Astrocyte of the spinal cord (primary cell): ENCODE data around the gene LSM6.

Source experiments
- DNase-seq: peaks from one replicate; pipeline ENCODE4 v3.0.0; 2011; ENCODE audit warnings: low read depth, low spot score
- H3K4me3 ChIP-seq: 2 replicates; pipeline ENCODE4 v1.5.1; 2011; ENCODE audit warnings: low read depth, mild to moderate bottlenecking, low read length, moderate library complexity
- in situ Hi-C: cut with HindIII; loops from 2 replicates; pipeline ENCODE4 v1.10.0; 2017; ENCODE audit warnings: low sequenced_read_pairs
- TF ChIP-seq, protein P1 (sequence below): IDR thresholded peaks from 2 replicates; pipeline ENCODE4 v1.5.1; 2012; ENCODE audit warnings: low read depth, mild to moderate bottlenecking, low read length, inconsistent platforms

The LSM6 gene

GRCh38 chr4:146175541-146176453, at the start of gene LSM6:
Gene LSM6 (plus strand): TSS chr4:146175718. CDS start chr4:146182922, 7,204 bp downstream.
- TF ChIP-seq, protein P1, sequence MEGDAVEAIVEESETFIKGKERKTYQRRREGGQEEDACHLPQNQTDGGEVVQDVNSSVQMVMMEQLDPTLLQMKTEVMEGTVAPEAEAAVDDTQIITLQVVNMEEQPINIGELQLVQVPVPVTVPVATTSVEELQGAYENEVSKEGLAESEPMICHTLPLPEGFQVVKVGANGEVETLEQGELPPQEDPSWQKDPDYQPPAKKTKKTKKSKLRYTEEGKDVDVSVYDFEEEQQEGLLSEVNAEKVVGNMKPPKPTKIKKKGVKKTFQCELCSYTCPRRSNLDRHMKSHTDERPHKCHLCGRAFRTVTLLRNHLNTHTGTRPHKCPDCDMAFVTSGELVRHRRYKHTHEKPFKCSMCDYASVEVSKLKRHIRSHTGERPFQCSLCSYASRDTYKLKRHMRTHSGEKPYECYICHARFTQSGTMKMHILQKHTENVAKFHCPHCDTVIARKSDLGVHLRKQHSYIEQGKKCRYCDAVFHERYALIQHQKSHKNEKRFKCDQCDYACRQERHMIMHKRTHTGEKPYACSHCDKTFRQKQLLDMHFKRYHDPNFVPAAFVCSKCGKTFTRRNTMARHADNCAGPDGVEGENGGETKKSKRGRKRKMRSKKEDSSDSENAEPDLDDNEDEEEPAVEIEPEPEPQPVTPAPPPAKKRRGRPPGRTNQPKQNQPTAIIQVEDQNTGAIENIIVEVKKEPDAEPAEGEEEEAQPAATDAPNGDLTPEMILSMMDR = no peak
- peak; percentile 89 for DNase-seq
- peak within 1 kb of the TSS; percentile 82 for H3K4me3 ChIP-seq
- in situ Hi-C loops = no loop called here

- TF ChIP-seq, protein P1 = no peak
- DNase-seq = no peak
- in situ Hi-C loops = no loop called here
- H3K4me3 ChIP-seq = no peak overlapping the region
Observed at GRCh38 chr4:146132445-146132844, 43.1 kb upstream of the LSM6 start.

DNA sequence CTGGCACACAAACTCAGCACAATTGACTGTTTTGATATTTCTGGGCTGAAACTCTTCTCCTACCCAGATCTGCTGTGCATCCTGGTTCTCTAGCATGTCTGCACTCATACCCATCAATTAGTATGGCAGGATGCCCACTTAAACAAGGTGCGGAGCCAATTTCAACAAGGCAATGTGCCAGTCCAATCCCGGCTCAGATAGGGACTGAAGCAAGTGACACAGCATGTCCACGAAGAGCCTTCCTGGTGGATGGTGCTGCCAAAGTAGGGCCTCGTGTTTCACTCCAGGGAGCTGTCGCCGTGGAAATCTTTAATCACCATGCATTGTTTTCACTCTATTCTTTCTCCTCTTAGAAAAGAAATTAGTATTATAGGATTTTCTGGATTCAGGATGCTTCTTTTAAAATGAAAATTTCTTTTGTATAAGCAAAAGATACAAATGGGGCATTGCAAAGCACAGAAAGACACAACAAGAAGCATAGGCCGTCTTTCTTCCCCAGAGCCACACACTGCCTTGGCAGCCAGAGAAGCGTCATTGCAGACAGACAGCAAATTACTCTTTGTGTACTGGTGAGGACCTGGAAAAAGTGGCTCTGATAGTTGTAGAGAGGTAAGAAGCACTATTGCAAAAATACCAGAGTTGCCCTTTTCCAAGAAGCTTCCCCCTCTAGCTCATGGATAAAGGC, 40.6 kb upstream of the LSM6 start:
- TF ChIP-seq, protein P1 = no peak
- no peak overlapping the region for H3K4me3 ChIP-seq
- DNase-seq = peak; percentile 56
- in situ Hi-C loops = no loop called here

GRCh38 chr4:146135941-146136340, 39.6 kb upstream of the LSM6 start:
- in situ Hi-C loops = no loop called here
- H3K4me3 ChIP-seq = no peak overlapping the region
- DNase-seq = no peak
- TF ChIP-seq, protein P1 = no peak

DNA sequence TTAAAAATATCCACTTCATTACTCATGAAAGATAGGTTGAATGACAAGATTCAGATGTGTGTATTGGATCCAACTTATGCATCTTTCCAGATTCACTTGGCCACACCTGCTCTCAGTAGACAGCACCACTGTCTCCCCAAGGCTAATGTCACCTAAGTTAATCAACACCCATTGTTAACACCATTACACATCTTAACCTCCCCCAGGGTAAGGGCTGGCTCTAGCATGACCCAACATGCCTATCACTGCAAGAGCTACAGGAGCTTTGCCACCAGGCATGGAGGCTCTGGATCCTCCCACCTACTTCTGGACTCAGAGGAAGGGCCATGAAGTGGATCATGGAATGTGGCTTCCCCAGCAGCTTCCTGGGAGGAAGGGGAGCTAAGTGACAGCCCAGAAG, 32.8 kb upstream of the LSM6 start:
- DNase-seq = no peak
- in situ Hi-C loops = no loop called here
- TF ChIP-seq, protein P1 = no peak
- H3K4me3 ChIP-seq = no peak overlapping the region

DNA sequence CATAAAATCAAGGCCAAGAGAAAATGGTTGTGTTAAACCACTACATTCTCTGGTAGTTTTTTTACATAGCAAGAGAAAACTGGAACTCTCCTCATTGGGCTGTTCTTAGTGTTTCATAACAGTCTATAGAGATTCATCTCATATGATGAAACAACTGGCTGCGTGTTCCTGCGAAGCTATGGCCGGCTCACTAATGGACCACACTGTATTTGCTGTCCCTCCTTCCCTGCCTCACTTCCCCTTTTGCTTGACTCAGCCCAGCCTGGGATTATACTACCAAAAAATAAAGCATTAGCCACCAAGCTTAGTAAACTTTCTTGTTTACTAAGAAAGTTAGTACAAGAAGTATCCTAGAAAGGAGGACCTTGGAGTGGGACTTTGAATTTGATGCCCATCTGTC, 31.6 kb upstream of the LSM6 start:
- in situ Hi-C loops = no loop called here
- TF ChIP-seq, protein P1 = no peak
- H3K4me3 ChIP-seq = no peak overlapping the region
- no peak for DNase-seq
